SK-N-MC (cell line): ENCODE measurements around the gene EPB41L3.
"Not testable (repeated sequence)": the region's sequence is repeated elsewhere in the genome, so short reads cannot be mapped to it uniquely, and the experiment has no call there.

Source experiments
- EZH2 ChIP-seq: fragments of 200-600 bp; sonication (generic); IDR thresholded peaks from one replicate; pipeline ENCODE4 v1.6.1; 2017; ENCODE audit warnings: antibody characterized with exemption
- POLR2AphosphoS5 ChIP-seq: IDR thresholded peaks from 2 replicates; pipeline ENCODE4 v1.6.1; 2012; ENCODE audit warnings: mild to moderate bottlenecking, low read depth, low read length, borderline replicate concordance

GRCh38 chr18:5570613-5571012 lies 26.8 kb upstream of the EPB41L3 start:
- TF ChIP-seq POLR2AphosphoS5, EZH2: not testable (repeated sequence)
